ENCODE measurements around the gene PPCDC. TPM values are rescaled to one million over a fixed set of nuclear protein-coding genes. Genes with fewer than 3 reads are reported as not detected.
"Not testable (repeated sequence)": the region's sequence is repeated elsewhere in the genome, so short reads cannot be mapped to it uniquely, and the experiment has no call there.

The PPCDC gene
- total RNA-seq, 6 donors from 2014 or later = 8.2 to 21.0 (median 12.6) TPM

DNA sequence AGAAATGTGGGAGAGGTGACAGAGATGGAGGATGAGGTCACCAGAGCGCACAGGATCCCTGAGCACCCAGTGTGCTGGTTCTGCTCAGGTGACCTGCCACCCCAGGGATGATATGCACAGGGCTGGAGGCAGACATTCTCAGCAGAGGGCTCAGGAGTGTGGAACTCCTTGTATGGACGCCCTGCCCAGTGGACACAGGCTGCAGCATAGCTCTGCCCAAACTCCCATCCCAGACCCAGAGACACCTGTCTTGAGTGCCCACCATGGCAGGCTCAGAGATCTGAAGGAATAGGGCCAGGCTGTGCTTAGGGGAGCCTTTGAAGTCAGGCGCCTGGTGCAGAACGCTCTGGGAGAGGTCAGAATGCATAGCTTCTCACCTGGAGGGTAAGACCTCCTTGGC is 47.3 kb downstream of the PPCDC start:
- ATAC-seq (ENCODE audit: low FRiP score in 2 of 2) = no peak
- Histone ChIP-seq H3K9me3 (no peaks in the 10 kb centered on the region), H3K4me3 (no peak overlapping the region), H3K27me3 (no peaks in the 10 kb centered on the region), H3K27ac (no peak overlapping the region), H3K36me3 (no peaks in the 10 kb centered on the region), H3K4me1 (peaks cover 0 to 25% (median 12%) of the 10 kb centered on the region in 4 donors)
- WGBS, 2 donors = 91% methylated on average over 4 of the region's 4 CpGs; no CpG with 5 or more reads in 1 of the 2 donors
- TF ChIP-seq POLR2A (IDR thresholded peaks at IDR 0.05) (no peak), POLR2AphosphoS5 (IDR thresholded peaks at IDR 0.05) (no peak), EP300 (IDR thresholded peaks at IDR 0.05) (no peak)
- TF ChIP-seq, protein P1, sequence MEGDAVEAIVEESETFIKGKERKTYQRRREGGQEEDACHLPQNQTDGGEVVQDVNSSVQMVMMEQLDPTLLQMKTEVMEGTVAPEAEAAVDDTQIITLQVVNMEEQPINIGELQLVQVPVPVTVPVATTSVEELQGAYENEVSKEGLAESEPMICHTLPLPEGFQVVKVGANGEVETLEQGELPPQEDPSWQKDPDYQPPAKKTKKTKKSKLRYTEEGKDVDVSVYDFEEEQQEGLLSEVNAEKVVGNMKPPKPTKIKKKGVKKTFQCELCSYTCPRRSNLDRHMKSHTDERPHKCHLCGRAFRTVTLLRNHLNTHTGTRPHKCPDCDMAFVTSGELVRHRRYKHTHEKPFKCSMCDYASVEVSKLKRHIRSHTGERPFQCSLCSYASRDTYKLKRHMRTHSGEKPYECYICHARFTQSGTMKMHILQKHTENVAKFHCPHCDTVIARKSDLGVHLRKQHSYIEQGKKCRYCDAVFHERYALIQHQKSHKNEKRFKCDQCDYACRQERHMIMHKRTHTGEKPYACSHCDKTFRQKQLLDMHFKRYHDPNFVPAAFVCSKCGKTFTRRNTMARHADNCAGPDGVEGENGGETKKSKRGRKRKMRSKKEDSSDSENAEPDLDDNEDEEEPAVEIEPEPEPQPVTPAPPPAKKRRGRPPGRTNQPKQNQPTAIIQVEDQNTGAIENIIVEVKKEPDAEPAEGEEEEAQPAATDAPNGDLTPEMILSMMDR (IDR thresholded peaks at IDR 0.05) = no peak
- DNase-seq = no peak

DNA sequence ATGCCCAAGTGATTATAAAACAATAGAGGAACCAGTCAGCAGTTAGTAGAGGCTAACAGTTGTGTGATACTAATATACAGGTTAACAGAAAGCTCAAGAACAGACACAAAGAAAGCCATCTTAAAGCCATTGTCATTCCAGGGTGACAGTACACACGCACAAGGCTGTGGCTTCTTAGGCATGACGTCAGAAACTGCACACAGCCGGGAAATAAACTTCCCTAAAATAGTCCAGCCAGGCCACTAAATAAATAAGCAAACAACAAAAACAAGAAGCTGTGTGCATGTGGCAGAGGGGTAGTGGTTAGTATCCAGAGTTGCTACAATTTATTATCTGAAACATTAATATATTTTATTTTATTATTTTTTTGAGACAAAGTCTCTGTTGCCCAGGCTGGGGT is 49.8 kb downstream of the PPCDC start:
- Histone ChIP-seq H3K4me3 (no peak overlapping the region), H3K27ac (peak overlapping the region; percentile 29 to 48 (median 42)), H3K27me3 (no peaks in the 10 kb centered on the region), H3K36me3 (no peaks in the 10 kb centered on the region), H3K4me1 (peaks cover 0 to 16% (median 5%) of the 10 kb centered on the region in 4 donors), H3K9me3 (peaks cover 0 to 7% (median 7%) of the 10 kb centered on the region in 4 donors)
- 43 to 63% methylated on average over 3 of the region's 3 CpGs for WGBS, 2 donors
- TF ChIP-seq, protein P1 (IDR thresholded peaks at IDR 0.05) = no peak
- TF ChIP-seq POLR2AphosphoS5 (IDR thresholded peaks at IDR 0.05) (peak; percentile 24 to 64), EP300 (IDR thresholded peaks at IDR 0.05) (peak in 3 of 4 donors; percentile 24 to 74 (median 55))
- ATAC-seq (ENCODE audit: low FRiP score in 2 of 2) (peak in 1 of 2 donors; percentile 67), DNase-seq (peak in 1 of 2 donors; percentile 74)

DNA sequence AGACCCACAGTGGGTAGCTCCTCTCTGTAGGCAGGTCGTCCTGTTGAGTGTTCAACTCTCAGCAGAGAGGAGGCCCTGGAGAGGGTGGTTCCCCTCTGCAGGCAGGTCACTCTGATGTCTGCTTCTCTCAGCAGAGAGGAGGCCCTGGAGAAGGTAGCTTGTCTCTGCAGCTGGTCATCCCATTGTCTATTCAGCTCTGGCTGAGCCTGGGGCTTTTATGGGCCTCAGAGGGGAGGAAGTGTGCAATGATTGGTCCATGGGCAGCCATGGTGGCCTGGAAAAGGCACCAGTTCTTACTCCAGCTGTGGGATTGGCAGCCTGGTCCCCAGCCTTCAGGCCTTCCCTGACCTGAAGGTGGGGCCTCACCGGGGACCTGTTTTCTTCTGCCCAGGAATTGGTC is 52.9 kb downstream of the PPCDC start:
- no peaks in the 10 kb centered on the region for H3K27me3 ChIP-seq
- TF ChIP-seq POLR2A (IDR thresholded peaks at IDR 0.05) = no peak
- H3K27ac ChIP-seq = no peak overlapping the region
- no peak for DNase-seq
- H3K36me3 ChIP-seq = no peaks in the 10 kb centered on the region
- peaks cover 0 to 7% (median 5%) of the 10 kb centered on the region in 4 donors for H3K4me1 ChIP-seq
- ATAC-seq (ENCODE audit: low FRiP score in 2 of 2) = no peak
- WGBS, 2 donors = 100% methylated on average over 2 of the region's 2 CpGs; no CpG with 5 or more reads in 1 of the 2 donors
- peaks cover 0 to 7% (median 7%) of the 10 kb centered on the region in 4 donors for H3K9me3 ChIP-seq
- no peak overlapping the region for H3K4me3 ChIP-seq

DNA sequence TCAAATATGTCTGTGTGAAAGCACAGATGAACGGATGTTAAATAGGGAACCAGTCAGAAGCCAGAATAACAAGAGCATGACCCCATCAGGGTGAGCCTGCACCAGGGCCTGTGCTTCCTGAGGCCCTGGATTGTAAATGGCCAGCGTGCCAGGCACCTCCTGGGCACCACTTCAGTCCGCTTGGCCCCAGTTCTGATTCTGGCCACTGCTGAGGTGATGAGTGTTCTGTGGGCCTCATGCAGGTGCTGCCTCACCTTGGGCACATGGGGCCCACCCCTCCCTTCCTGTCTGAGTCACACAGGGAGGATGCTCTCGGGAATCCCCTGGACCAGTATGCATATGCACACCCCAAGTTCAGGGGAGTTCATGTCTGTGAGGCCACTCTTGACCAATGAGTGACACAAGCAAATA is 54.2 kb downstream of the PPCDC start:
- H3K36me3 ChIP-seq, DNase-seq, H3K9me3 ChIP-seq, H3K4me3 ChIP-seq, H3K27ac ChIP-seq, H3K4me1 ChIP-seq, H3K27me3 ChIP-seq: not testable (repeated sequence)
- 74 to 85% methylated on average over 3 of the region's 4 CpGs for WGBS, 2 donors
- ATAC-seq (ENCODE audit: low FRiP score in 2 of 2) = peak in 1 of 2 donors; percentile 24

DNA sequence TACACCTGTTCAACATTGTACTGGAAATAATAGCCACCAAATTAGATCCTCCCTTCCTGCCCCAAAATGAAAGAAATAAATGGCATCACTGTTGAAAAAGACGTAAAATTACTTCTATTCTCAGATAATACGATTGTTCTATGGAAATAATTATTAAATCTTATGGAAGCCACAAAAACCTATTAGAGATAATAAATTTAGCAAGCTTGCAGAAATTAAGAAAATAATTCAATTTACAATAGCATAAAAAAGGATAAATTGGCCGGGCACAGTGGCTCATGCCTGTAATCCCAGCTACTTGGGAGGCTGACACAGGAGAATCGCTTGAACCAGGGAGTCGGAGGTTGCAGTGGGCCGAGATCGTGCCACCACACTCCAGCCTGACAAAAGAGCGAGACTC is 57.8 kb downstream of the PPCDC start:
- no peaks in the 10 kb centered on the region for H3K4me1 ChIP-seq
- H3K9me3 ChIP-seq = peaks cover 0 to 9% (median 4%) of the 10 kb centered on the region in 4 donors
- no peak for DNase-seq
- no peak for ATAC-seq (ENCODE audit: low FRiP score in 2 of 2)
- H3K36me3 ChIP-seq = no peaks in the 10 kb centered on the region
- 95 to 97% methylated on average over 8 of the region's 8 CpGs for WGBS, 2 donors
- no peak for TF ChIP-seq POLR2AphosphoS5 (IDR thresholded peaks at IDR 0.05)
- TF ChIP-seq POLR2A (IDR thresholded peaks at IDR 0.05) = no peak
- H3K4me3 ChIP-seq = no peak overlapping the region
- H3K27me3 ChIP-seq = no peaks in the 10 kb centered on the region
- H3K27ac ChIP-seq = no peak overlapping the region

DNA sequence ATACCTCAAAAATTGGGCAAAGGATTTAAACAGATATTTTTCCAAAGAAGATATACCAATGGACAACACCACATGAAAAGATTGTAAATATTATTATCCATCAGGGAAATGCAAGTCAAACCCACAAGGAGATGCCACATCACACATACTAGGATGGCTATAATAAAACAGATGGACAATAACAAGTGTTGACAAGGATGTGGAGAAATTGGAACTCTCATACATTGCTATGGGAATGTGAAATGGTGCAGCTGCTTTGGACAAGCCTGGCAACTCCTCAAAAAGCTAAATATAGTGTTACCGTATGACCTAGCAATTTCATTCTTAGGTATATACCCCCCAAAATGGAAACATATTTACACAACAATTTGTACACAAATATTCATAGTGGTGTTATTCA is 59.3 kb downstream of the PPCDC start:
- Histone ChIP-seq H3K9me3 (peaks cover 0 to 3% (median 0%) of the 10 kb centered on the region in 4 donors), H3K27me3 (no peaks in the 10 kb centered on the region), H3K4me1 (no peaks in the 10 kb centered on the region), H3K4me3 (no peak overlapping the region), H3K27ac (no peak overlapping the region), H3K36me3 (no peaks in the 10 kb centered on the region)
- WGBS, 2 donors = 88% methylated on average over 1 of the region's 1 CpG
- no peak for DNase-seq
- no peak for ATAC-seq (ENCODE audit: low FRiP score in 2 of 2)
- TF ChIP-seq, protein P1 (IDR thresholded peaks at IDR 0.05) = no peak
- TF ChIP-seq POLR2AphosphoS5 (IDR thresholded peaks at IDR 0.05) (no peak), EP300 (IDR thresholded peaks at IDR 0.05) (no peak), POLR2A (IDR thresholded peaks at IDR 0.05) (no peak)

DNA sequence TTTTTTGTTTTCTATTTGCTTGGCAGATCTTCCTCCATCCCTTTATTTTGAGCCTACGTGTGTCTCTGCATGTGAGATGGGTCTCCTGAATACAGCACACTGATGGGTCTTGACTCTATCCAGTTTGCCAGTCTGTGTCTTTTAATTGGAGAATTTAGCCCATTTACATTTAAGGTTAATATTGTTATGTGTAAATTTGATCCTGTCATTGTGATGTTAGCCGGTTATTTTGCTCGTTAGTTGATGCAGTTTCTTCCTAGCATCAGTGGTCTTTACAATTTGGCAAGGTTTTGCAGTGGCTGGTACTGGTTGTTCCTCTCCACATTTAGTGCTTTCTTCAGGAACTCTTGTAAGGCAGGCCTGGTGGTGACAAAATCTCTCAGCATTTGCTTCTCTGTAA is 62.3 kb downstream of the PPCDC start:
- H3K27me3 ChIP-seq; H3K9me3 ChIP-seq; ATAC-seq (ENCODE audit: low FRiP score in 2 of 2); H3K4me3 ChIP-seq; H3K36me3 ChIP-seq; H3K27ac ChIP-seq; H3K4me1 ChIP-seq; DNase-seq: not testable (repeated sequence)
- WGBS, 2 donors = 92 to 96% methylated on average over 3 of the region's 3 CpGs

Measured in upper lobe of left lung (tissue), 6 donors.